ENCODE measurements around the gene PCBP3.
"Not testable (repeated sequence)": the region's sequence is repeated elsewhere in the genome, so short reads cannot be mapped to it uniquely, and the experiment has no call there.

Gene PCBP3

DNA sequence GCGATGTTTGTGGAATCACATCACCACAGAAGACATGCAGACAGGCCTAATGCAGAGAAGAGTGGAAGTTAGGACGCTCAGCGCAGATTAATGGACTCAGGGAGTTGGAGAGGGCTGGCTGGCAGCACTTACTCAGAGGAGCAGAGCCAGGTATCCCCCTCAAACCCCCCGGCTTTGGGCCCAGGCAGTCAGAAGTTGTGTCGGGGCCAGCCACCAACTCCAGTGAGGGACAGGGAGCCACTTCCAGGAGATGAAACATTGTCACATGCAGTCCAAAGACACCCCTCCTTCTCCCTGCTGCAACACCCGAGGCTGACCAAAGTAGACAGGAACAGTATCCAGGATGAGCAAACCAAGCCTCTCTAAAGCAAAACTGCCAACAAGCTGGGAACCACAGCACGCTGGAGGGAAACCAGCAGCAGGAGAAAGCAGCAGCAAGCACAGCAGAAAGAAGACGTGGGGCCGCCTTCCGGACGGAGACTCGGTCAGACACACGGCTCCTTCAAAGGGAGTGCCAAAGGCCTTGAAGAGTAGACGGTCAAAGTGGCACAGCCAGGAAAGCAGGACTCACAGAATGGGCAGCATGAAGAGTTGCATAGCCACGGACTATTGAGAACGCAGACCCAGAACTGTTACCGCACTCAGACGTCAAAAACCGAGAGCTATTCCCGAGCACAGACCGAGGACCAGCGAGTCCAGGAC lies 149.3 kb downstream of the PCBP3 start:
- DNase-seq = no peak

DNA sequence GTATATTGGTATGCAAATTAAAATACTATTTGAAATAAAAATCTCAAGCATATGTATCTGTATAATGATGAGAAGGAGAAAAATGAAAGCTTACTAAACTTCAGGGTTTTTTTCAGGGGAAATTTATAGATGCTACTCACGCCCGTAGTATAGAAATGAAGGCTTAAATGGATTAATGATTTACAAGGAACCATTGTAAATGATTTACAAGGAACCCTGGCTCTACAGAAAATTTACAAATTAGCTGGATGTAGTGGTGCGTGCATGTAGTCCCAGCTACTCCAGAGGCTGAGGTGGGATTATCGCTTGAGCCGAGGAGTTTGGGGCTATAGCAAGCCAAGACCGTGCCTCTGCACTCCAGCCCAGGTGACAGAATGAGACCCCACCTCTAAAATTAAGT lies 150.5 kb downstream of the PCBP3 start:
- DNase-seq = no peak

DNA sequence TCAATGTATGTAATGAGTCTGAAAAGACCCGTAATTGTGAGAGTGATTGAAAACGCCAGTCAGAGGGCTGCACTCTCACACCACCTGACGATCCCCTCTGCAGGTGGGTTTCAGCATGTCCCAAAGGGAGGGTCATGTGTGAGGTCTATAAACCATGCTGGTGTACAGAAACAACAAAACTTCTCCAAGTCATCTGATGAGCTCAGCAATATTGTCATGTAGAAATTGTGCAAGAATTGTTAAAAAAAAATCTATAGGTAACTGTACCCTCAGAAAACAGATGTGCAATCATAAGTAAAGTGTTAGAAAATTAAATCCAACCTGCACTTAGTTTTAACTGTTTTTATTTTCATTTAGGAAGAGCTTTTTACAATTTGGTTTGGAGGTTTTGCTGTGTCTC lies 152.5 kb downstream of the PCBP3 start:
- no peak for DNase-seq

DNA sequence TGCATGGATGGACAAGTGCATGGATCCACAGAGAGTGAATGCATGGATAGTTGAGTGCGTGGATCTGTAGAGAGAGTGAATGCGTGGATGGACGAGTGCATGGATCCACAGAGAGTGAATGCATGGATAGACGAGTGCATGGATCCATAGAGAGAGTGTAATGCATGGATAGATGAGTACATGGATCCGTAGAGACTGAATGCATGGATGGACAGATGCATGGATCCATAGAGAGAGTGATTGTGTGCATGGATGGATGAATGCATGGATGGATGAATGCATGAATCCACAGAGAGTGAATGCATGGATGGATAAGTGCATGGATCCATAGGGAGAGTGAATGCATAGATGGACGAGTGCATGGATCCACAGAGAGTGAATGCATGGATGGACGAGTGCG lies 153.8 kb downstream of the PCBP3 start:
- DNase-seq = no peak

DNA sequence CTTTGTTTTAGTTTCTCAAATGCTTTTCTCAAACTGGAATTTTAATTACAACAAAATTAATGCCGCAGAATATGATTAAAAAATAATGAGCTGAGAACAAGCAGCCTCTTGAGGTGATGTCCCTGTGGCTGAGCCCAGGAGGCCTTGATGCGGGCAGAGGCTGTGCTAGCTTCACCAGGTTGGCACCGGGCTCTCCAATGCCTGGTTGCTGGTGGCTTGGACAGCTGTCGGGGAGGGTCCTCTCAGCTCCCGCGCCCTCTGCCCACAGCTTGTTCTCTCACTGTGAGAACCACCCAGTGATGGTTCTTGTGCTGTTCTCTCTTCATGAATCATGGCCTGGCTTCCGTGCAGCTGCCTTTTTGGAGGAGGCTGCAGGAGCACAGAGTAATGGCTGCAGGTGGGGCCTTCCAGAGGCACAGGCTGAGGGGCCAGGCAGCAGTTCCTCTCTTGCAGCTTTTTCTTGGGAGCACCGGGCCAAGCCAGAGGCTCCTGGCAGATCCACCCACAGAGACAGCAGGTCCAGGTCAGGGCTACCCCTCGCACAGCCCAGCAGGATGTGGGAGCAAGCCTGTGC lies 156.3 kb downstream of the PCBP3 start:
- no peak for DNase-seq

DNA sequence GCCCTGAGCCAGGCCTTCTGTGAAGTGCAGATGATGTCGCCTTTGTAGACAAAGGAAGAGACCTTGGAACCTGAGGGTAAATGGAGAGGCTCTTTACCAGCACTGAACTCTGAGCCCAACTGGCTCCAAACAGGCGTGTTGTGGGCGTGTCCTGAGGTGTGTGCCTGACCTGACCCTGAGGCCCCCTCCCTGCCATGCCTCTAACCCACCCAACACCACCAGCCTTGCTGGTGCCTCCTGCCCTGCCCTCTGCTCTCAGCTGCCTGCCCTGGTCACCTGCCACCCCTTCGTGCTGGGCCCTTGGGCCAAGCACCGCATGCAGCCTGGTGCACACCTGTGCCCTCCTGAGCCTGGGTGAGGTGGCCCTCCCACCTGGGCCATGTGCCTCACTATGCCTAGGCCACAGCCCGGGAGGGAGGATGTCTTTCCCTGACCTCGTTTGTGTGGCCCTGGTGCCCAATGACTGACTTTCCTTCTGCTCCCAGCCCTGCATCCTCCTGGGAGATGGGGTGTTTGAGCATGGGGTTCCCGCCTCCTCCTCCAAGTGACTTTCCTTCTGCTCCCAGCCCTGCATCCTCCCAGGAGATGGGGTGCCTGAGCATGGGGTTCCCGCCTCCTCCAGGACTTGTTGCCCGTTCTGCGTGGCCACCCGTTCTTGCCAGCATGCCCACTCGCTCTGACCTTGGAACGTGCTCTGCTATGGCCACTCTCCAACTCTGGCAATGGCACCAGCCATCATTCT lies 157.0 kb downstream of the PCBP3 start:
- no peak for DNase-seq

DNA sequence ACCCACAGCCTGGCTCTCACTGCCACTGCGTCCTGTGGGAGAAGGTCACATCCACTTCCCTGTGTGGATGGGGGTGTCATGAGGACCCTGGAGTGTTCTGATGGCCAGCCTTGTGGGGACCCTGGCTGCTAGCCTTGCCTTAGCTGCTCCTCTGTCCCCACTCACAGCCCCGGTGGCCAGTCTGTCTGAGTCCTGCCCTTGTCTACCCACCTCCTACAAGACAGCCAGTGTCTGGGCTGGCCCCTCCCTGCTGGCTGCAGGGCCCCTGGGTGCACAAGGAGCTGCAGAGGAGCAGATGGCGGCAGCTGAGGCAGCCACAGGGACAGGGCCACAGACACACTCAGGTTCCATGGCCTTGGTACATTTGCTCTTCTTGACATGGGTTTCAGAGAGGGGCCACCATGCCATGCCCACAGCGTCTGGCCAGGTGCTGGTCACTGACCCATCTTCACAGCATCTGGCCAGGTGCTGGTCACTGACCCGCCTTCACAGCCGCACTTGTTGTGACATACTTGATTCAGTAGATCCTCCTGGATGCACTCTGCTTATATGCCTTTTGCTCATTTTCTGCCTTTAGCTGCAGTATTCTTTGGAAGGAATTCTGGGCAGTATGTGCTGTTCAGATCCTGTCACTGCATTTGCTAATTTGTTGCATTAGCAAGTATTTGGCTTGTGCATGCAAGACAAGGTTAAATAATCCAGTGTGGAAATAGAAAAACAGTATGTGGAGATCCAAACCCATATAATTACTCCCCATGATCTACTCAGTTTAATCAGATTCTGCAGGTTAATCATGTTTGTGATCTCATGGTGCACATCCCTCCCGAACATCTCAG lies 157.8 kb downstream of the PCBP3 start:
- DNase-seq = no peak

DNA sequence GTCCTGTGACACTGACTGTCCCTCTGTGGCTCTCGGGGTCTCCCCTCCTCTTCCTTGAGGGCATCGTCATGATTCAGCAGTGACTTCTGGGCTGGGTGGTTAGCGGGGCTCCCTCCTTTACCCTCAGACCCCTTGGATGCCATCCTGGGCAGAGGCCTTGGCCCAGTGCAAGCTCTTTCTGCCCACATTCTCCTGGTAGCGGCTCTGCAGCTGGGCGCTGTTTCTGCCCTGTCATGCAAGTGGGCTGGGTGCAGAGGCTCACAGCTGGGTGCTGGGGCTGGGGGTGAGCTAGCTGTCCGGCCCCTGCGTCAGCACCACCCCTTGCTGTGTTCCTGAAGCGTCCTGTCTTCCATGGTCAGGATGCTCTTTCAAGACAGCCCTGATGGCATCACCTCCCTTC lies 158.5 kb downstream of the PCBP3 start:
- no peak for DNase-seq

DNA sequence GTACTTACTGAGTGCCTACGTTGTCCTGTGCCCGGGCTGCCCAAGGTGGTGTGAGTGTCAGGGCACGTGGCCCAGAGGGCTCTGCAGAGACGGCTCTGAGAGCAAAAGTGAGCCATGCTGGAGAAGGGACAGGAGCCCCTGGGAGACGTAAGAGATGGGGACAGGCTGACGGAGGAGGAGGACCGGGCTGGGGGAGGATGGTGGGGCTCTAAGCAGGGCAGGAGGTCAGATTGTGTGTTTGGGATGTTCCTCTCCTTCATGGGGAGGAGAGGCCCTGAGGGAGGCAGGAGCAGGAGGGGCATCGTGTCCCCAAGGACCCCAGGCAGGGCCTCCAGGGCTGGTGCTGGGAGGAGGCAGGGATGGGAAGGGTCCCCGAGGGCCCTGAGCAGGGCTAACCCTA lies 158.9 kb downstream of the PCBP3 start:
- DNase-seq = no peak

DNA sequence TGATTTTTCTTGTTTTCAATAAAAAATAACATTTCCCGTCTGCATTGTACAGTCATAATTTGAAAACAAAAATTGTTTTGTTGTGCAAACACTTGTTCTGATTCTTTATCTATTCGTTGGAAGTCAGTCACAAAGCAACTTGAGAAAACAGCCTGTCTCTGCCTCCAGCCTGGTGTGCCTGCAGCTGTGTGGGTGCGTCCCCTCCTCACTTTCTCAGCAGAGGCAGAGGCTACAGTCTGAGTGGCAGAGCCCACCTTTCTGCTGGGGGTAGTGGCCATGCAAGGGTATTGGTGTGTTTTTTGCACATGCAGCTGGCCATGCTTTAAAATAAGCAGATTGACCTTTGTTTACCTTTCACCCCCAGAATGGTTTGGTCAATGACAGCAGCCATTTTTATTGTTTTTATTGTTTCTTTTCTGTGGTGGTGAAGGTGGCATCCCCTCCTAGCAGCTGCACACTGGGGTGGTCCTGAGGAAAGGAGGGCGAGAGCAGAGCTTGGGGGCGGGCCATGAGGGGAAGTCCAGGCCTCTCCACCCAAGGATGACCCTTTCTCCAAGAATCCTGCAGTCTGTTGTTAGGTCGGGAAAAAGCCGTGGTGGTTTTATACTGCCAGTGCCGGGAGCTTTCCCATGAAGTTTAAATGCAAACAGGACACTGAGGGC lies 159.6 kb downstream of the PCBP3 start:
- DNase-seq = no peak

DNA sequence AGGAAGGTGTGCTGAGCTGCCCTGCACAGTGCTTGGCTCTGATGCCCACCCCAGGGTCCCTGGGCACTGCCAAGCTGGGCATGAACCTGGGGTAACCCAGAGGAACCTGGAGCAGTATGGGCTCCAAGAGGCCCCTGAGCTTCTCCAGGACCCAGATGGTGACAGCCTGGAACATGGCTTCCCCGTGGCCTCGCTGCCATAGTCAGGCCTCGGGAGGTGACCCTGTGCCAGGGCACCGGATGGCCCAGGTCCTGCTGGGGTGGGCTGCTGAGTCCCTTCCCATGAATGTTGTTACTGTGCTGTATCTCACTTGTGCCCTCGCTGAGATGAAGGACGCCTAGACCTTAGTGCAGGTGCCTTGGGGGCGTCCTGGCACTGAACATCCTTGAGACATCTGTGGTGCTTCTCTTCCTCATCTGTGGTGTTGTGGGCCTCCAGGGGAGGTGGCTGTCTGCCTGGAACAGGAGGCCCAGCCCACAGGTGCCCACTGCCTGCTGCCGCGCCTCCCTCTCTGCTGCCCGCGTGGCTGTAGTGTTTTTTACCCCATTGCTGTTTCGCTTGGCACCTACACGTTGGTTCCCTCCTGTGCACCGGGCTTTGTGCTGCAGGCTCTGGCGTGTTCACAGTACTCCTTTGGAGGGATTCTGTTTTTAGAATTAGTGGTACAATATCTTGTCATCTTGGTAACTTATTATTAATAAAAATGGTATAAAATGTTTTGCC lies 160.3 kb downstream of the PCBP3 start:
- DNase-seq = no peak

DNA sequence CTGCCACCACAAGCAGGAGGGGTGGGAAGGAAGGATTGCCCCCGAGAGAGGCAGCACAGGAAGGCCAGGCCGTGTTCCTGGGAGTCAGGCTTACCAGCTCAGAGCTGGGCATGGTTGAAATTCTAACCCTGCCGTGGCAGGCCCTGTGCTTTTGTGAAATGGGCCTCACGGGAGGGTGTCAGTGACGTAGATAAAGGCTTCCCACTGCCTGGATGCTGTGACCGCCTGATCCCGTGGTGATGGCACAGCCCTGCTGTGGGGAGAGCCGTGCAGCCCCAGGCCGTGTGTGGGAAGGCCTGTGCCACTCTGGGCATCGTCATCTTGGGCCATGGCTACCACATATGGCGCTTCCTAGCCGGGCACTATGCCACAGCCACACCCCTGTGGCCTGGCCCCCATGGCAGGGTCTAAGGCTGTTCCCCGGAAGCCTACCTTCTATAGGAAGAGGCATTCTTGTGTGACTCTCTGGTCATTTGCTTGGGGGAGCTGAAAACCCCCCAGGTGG lies 161.3 kb downstream of the PCBP3 start:
- DNase-seq = no peak

DNA sequence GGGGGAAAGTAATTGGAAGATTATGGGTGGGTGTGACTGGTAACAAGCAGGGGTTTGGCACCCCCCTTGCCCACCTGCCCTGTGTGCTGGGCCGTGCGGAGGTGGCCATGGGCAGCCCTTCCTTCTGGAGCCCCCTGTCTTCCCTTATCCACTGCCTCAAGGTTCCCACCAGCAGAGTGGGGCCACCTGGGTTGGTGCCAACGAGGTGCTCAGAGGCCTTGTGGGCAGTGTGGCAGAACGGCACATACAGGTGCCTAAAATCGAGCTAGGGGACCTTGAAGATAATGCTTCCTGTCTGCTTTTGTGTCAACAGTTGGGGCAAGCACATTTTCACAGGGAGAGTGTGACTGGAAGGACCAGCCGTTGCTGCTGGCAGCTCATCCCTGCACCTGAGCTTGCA lies 161.8 kb downstream of the PCBP3 start:
- DNase-seq = no peak

DNA sequence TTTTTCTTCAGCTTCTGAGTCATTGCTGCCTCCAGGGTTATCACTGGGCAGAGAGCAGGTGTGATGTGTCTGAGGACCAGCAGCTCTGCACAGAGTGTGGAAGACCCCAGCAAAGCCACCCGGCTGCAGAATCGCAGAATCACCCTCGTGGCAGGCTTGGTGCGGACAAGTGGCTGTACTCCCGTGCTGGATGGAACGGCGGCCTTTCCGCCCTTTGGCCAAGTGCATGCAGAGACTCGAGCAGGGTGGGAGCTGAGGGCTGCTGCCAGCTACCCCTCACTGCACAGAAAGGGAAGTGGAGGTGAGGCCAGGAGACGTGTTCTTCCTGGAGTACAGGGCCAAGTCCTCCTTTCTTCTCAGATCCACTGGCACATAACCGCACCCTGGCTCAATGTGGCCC lies 162.5 kb downstream of the PCBP3 start:
- no peak for DNase-seq

DNA sequence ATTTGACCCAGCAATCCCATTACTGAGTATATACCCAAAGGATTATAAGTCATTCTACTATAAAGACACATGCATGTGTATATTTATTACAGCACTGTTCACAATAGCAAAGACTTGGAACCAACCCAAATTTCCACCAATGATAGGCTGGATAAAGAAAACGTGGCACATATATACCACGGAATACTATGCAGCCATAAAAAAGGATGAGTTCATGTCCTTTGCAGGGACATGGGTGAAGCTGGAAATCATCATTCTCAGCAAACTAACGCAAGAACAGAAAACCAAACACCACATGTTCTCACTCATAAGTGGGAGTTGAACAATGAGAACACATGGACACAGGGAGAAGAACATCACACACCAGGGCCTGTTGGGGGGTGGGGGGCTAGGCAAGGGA lies 165.1 kb downstream of the PCBP3 start:
- not testable (repeated sequence) for DNase-seq

DNA sequence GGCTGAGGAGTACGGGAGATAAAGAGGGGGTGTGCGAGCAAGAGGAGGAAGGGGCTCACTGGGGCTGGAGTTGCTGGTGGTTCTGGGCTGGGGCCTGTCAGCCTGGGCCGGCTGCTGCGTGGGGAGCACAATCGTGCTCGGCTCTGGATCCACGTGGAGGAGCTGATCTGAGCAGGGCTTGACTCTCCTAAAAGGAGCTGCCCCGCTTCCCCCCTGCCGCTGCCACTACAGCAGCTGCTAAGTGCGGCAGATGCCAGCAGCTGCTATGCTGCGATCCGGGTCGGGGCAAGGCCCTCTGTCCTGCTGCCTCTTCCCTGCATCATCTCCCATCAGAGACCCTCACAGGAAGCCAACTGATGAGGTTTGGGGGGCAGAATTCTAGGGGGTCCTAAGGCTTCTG lies 165.9 kb downstream of the PCBP3 start:
- no peak for DNase-seq

DNA sequence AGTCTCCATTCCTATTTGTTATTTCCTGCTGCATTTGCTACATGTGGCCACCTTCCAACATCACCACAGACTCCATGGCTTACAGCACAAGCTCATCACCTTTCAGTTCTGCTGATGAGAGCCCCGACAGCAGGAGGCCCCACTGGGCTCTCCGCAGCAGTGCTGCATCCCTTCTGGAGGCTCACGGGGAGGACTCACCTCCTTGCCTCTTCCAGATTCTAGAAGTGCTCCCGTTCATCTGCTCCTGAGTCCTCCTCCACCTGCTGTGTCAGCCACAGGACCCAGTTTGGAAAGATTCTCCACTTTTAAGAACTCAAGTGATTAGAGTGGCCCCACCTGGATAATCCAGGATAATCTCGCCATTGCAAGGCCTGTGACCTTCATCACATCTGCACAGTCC lies 167.6 kb downstream of the PCBP3 start:
- no peak for DNase-seq

DNA sequence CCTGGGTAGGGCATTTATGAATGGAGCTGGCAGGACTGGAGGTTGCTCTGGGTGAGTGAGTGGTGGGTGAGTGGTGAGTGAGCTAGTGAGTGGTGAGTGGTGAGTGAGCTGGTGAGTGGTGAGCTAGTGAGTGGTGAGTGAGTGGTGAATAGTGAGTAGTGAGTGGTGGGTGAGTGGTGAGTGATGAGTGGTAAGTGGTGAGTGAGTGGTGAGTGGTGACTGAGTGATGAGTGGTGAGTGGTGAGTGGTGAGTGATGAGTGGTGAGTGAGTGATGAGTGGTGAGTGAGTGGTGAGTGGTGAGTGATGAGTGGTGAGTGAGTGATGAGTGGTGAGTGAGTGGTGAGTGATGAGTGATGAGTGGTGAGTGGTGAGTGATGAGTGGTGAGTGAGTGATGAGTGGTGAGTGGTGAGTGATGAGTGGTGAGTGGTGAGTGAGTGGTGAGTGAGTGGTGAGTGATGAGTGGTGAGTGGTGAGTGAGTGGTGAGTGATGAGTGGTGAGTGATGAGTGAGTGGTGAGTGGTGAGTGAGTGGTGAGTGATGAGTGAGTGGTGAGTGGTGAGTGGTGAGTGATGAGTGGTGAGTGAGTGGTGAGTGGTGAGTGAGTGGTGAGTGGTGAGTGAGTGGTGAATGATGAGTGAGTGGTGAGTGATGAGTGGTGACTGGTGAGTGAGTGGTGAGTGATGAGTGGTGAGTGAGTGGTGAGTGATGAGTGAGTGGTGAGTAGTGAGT lies 170.8 kb downstream of the PCBP3 start:
- not testable (repeated sequence) for DNase-seq

DNA sequence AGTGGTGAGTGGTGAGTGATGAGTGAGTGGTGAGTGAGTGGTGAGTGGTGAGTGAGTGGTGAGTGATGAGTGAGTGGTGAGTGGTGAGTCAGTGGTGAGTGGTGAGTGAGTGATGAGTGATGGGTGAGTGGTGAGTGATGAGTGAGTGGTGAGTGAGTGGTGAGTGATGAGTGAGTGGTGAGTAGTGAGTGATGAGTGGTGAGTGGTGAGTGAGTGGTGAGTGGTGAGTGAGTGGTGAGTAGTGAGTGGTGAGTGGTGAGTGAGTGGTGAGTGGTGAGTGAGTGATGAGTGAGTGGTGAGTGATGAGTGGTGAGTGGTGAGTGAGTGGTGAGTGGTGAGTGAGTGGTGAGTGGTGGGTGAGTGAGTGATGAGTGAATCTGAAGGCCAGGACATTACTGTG lies 172.3 kb downstream of the PCBP3 start:
- not testable (repeated sequence) for DNase-seq

DNA sequence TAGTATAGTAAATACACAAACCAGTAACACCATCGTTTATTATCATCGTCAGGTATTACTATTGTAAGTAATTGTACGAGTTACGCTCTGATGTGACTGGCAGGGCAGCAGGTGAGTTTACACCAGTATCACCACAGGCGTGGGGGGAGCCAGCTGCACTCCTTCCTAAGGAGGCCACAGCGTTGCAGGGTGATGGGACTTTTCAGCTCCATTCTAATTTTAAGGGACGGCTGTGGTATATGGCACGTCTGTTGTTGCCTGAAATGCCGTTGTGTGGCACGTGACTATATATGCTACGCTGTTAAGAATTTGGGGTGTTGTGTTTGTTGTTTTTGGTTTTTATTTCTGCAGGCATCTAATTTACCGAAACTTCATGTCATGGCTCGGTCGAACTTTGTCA lies 173.3 kb downstream of the PCBP3 start:
- DNase-seq = no peak

DNA sequence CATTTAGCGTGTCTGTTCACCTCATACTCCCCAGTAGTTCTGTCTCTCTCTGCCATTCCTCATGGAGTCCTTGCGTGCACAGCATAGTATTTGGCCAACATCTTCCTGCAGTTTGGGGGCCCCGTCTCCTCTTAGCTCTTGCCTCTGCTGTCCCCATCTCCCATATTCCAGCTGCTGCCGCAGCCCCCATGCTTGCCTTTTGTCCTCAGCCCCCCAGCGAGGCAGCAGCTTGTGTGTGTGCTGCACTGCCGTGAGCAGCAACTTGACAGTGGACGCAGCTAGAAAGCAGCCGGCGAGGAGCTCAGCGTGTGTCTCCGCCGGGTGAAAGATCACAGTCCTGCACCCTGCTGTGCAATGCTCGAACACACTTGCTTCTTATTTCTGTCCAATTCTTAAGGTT lies 173.8 kb downstream of the PCBP3 start:
- DNase-seq = no peak

Measured in Kasumi-1 (cell line).